NCI-H2196 (cell line): ENCODE data around the gene ATP6V1G2.
A peak's percentile ranks its signal among the peaks of the same experiment; 100 is the strongest.
"Not testable (repeated sequence)": the region's sequence is repeated elsewhere in the genome, so short reads cannot be mapped to it uniquely, and the experiment has no call there.

Experiments
- DNase-seq: peaks from one replicate; lab custom pipeline; 2025; ENCODE audit not compliant: unreplicated experiment; lab: John Stamatoyannopoulos, UW

ATP6V1G2 gene

GRCh38 chr6:31529329-31530150 is 16.9 kb downstream of the ATP6V1G2 start:
- no peak for DNase-seq

DNA sequence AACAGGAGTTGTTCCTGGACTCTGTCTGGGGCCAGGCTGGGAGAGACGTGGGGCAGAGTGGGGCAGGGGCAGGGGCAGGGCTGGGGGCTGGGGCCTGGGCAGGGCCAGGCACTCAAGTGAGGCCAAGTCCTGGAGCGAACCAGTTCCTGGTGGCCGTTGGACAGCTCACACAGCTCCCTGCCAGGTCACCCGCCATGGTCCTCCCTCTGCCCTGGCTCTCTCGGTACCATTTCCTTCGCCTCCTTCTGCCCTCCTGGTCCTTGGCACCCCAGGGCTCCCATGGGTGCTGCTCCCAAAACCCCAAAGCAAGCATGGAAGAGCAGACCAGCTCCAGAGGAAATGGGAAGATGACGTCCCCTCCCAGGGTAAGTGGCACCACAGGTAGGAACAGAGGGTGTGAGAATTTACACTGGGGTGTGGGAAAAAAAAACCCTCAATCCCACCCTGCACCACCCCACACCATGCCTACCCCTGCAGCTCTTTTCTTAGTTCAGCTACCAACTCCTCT is 17.5 kb downstream of the ATP6V1G2 start, which contains the start of gene MCCD1:
MCCD1 (plus strand) TSS at position 142 of the 508 bp plus-strand sequence; CDS start at position 195, 53 bp downstream.
- no peak for DNase-seq

DNA sequence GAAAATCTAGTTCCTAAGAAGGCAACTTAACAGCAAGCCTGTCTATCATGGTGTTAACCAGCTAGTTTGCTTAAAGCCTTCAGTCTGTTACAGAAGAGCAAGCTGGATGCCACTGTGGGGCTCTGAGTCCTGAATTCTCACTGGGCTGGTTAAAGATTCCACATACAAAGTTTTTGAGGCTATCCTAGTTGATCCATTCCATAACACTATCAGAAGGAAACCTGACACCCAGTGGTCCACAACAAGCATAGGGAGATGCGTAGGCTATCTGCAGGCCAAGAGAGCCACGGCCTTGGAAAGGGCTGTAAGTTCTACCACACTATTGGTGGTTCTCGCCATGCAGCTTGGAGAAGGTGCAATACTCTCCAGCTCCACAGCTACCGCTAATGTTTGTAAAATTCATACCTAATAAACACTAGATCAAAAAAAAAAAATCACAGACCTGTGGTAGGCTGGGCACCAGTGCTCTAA is 18.1 kb downstream of the ATP6V1G2 start:
- no peak for DNase-seq

- no peak for DNase-seq
Measured at GRCh38 chr6:31525932-31526591, 20.3 kb downstream of the ATP6V1G2 start.

DNA sequence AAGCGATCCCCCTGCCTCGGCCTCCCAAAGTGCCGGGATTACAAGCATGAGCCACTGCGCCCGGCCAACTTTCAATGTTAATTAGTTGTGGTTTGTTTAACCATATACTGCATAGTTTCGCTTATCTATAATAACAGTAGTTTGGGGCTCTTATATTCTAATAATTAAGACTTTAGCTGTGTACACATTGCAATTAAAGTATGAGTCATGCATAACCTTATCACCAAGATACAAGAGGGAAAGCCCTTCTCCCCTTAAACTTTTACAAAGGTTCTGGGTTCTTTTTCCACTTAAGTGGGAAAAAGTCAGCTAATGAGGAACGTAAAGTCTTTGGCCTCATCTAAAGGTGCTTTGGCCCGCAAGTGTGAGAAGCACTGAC is 20.9 kb downstream of the ATP6V1G2 start:
- DNase-seq, result no peak

GRCh38 chr6:31521835-31522234 is 24.6 kb downstream of the ATP6V1G2 start:
- DNase-seq, result no peak

DNA sequence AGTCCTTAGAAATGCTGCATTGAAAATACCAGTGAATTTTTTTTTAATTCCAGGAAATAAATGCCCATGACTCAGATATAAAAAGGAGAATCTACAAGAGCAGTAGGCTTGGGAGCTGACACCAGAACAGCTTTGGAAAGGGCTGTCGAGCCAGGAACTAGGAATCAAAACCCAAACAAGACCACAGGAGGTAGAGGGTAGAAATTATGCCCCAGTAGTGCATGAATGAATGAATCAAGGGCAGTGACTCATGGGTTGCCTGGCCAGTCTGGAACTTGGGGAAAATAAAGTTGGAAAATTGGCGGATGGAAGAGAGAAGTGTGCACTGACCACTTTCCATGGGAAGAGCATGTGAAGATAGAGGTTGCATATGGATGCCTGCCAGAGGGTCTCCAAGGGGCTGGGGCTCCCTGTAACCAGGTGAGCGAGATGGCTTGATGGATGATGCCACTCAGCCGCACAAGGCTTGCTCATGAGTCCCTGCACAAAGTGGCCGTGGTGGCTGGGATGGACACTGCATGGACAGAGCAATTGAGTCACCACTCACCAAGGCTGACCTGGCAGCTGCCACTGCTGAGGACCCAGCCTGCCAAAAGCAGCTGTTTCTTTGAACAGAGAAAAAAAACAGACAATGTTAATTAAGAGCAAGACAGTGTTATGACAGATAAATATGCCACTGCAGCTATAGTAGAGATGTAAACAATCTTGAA is 32.8 kb downstream of the ATP6V1G2 start:
- DNase-seq, result no peak

DNA sequence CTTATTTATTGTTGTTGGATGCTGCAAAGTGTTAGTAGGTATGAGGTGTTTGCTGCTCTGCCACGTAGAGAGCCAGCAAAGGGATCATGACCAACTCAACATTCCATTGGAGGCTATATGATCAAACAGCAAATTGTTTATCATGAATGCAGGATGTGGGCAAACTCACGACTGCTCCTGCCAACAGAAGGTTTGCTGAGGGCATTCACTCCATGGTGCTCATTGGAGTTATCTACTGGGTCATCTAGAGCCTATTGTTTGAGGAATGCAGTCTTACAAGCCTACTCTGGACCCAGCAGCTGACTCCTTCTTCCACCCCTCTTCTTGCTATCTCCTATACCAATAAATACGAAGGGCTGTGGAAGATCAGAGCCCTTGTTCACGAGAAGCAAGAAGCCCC is 36.4 kb downstream of the ATP6V1G2 start:
- no peak for DNase-seq

- DNase-seq, result not testable (repeated sequence)
Measured at GRCh38 chr6:31509036-31509435, 37.4 kb downstream of the ATP6V1G2 start.

- no peak for DNase-seq
Measured at GRCh38 chr6:31502586-31502985, 43.8 kb downstream of the ATP6V1G2 start.

GRCh38 chr6:31499648-31500047 is 46.8 kb downstream of the ATP6V1G2 start:
- not testable (repeated sequence) for DNase-seq

DNA sequence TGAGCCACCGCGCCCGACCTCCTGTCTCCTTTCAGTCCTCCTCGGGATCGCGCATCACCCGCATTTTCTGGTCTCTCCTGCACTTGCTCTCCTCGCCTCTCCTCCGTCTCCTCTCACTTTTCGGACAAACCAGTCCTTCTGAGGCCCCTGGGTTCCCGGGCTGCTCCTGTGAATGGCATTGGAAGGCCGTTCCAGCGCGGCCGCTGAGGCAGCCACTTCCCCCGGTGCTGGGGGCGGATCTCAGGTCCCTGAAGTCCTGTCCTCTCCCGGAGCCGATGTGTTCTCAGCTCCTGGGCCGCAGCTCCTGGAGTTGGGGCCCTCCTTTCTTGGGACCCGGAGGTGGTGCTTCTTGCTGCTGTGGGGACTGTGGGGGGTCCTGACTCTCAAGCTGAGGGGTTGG is 47.7 kb downstream of the ATP6V1G2 start:
- no peak for DNase-seq

DNA sequence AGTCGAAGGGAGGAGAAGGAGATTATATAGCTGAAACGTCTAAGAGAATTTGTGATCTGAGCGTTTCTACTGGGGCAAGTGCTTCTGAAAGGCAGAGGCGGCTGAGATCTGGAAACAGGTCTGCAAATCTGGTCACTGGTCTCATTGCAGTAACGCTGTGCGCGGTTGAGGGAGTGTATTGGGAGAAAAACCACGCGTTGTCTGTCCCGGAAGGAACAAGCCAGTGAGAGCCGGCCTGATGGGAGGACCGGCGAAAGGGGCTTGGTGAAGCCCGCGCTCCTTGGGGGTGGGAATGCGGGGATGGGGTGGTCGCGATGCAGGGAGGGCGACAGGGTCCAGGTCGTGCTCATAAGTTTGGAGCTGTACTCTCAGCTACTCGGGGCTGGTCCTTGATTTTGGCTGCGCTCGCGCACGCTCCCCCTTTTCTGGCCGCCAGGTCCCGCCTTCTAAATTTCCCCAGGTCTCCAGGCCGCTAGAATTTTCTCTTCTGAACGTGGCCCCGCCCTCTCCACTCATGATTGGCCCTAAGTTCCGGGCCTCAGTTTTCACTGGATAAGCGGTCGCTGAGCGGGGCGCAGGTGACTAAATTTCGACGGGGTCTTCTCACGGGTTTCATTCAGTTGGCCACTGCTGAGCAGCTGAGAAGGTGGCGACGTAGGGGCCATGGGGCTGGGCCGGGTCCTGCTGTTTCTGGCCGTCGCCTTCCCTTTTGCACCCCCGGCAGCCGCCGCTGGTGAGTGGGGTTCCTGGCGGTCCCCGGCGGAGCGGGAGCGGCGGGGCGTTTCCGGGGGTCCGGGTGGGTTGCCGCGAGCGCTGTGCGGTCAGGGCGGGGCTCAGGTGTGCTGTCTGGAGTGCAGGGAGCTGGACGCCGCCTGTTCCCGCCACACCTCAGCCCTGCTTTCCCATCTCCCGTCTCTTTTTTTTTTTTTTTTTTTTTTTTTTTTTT is 48.6 kb downstream of the ATP6V1G2 start, which contains the start of gene MICB:
MICB (plus strand) TSS at position 615 of the 946 bp plus-strand sequence; CDS start at position 664, 49 bp downstream.
- DNase-seq, result peak; percentile 77

DNA sequence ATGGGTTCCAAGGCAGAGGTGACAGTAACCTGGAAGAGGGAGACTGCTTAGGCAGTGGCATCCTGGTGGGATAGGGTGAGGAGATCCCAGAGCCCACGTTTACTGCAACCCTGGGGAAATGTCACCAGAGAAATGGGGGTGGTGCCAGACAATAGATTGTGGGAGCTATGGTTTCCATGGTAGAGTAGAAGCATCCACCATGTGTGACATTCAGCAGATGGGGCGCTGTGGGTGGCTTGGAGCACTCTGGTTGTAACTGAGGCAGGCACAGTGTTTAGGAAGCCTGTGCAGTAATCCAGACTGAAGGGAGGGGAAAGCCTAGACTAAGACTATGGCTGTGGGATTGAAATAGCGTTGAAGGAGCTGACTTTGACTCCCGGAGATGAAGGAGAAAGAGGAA is 49.6 kb downstream of the ATP6V1G2 start:
- not testable (repeated sequence) for DNase-seq

GRCh38 chr6:31495580-31495979 is 50.8 kb downstream of the ATP6V1G2 start:
- no peak for DNase-seq
